ENCODE measurements around the gene TBC1D30.
"Not testable (repeated sequence)": the region's sequence is repeated elsewhere in the genome, so short reads cannot be mapped to it uniquely, and the experiment has no call there.

The TBC1D30 gene

DNA sequence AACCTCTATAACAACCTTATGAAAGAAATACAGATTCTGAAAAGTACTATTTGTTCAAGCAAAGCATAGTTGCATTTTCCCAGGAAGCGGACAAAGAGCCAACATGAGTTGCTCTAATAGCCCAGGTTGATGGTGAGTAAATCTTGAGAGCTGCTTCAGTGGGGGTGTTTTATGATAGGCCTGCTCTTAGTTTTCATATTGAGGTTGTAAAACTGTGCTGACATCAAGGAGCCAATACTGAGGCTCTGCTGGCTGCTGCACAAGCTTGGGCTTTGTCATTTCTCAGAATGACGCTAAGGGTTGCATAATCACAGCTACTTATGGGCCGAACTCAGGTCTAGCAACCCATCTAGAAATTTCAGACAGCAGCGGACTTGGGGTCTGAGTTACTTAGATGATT lies 11.5 kb downstream of the TBC1D30 start:
- Histone ChIP-seq H3K27me3 (ENCODE audit: insufficient read depth, low read length) (no peaks in the 10 kb centered on the region), H3K27ac (ENCODE audit: low read length) (no peak overlapping the region), H3K4me3 (ENCODE audit: low read length) (no peak overlapping the region), H3K36me3 (ENCODE audit: insufficient read depth, low read depth, low read length) (no peaks in the 10 kb centered on the region), H3K4me1 (ENCODE audit: insufficient read depth, low read length) (no peaks in the 10 kb centered on the region), H3K9ac (ENCODE audit: low read depth, low read length) (no peak overlapping the region), H3K9me3 (ENCODE audit: insufficient read depth, low read depth, low read length) (no peaks in the 10 kb centered on the region)

GRCh38 chr12:64836856-64837255 lies 12.4 kb downstream of the TBC1D30 start:
- no peak overlapping the region for H3K9ac ChIP-seq (ENCODE audit: low read depth, low read length)
- H3K27me3 ChIP-seq (ENCODE audit: insufficient read depth, low read length): no peaks in the 10 kb centered on the region
- no peaks in the 10 kb centered on the region for H3K4me1 ChIP-seq (ENCODE audit: insufficient read depth, low read length)
- H3K36me3 ChIP-seq (ENCODE audit: insufficient read depth, low read depth, low read length): no peaks in the 10 kb centered on the region
- H3K4me3 ChIP-seq (ENCODE audit: low read length): no peak overlapping the region
- H3K27ac ChIP-seq (ENCODE audit: low read length): no peak overlapping the region
- no peaks in the 10 kb centered on the region for H3K9me3 ChIP-seq (ENCODE audit: insufficient read depth, low read depth, low read length)

GRCh38 chr12:64837427-64837826 lies 13.0 kb downstream of the TBC1D30 start:
- H3K27ac ChIP-seq (ENCODE audit: low read length): no peak overlapping the region
- no peaks in the 10 kb centered on the region for H3K4me1 ChIP-seq (ENCODE audit: insufficient read depth, low read length)
- H3K9ac ChIP-seq (ENCODE audit: low read depth, low read length): no peak overlapping the region
- no peaks in the 10 kb centered on the region for H3K9me3 ChIP-seq (ENCODE audit: insufficient read depth, low read depth, low read length)
- H3K27me3 ChIP-seq (ENCODE audit: insufficient read depth, low read length): no peaks in the 10 kb centered on the region
- no peak overlapping the region for H3K4me3 ChIP-seq (ENCODE audit: low read length)
- H3K36me3 ChIP-seq (ENCODE audit: insufficient read depth, low read depth, low read length): no peaks in the 10 kb centered on the region

DNA sequence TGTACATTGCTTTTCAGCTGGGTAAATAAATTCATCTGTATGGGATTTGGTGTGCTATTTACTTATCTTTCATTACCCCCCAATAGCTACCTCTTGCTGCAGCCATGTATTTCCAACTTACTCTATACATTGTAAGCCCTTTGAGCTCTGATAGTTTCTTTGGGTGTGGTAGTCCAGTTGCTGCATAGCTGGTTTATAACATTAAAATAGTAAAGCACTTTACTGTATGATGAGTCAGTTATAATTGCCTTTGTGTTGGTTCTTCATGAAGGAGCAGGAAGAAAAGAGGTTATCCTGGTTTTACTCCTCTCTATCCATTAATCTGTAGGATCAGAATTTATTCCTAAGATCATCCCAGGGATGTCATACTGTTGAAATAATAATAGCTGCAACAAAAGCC lies 15.7 kb downstream of the TBC1D30 start:
- Histone ChIP-seq H3K27ac (ENCODE audit: low read length) (no peak overlapping the region), H3K4me1 (ENCODE audit: insufficient read depth, low read length) (no peaks in the 10 kb centered on the region), H3K36me3 (ENCODE audit: insufficient read depth, low read depth, low read length) (no peaks in the 10 kb centered on the region), H3K27me3 (ENCODE audit: insufficient read depth, low read length) (no peaks in the 10 kb centered on the region), H3K9me3 (ENCODE audit: insufficient read depth, low read depth, low read length) (no peaks in the 10 kb centered on the region), H3K9ac (ENCODE audit: low read depth, low read length) (no peak overlapping the region), H3K4me3 (ENCODE audit: low read length) (no peak overlapping the region)

DNA sequence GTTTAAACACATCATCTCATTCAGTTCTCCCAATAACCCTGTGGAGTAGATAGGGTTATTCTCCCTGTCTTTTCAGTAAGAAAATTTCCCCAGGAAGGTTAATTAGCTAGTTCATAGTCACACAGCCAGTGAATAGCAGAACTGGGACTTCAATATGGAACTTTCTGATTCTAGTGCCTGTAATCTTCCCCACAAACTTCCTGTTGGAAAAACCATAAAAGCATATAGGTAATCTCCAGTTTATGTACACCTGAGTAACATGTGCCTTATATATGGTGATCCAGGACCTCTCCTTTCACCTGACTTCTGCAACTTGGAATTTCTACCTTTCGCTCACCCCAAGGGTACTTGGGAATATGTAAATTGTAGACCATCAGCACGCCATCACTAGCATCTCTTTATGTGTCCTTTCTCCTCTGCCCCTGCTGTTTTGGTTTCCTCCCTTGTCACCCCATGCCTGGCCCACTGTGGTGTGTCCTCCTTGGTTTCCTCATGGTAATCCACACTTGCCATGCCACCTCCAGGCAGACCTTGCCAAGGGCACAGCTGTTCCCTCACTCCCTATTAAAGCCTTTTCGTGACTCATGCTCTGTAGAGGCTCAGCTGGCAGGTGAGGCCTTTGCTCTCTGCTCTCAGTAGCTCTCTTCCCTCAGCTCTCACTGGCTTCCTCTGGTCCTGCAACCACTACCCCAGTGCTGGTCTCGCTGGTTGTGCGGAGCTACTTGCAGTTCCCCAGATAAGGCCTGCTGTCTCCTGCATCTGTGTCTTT lies 16.7 kb downstream of the TBC1D30 start:
- H3K9ac ChIP-seq (ENCODE audit: low read depth, low read length): no peak overlapping the region
- H3K4me3 ChIP-seq (ENCODE audit: low read length): no peak overlapping the region
- H3K27ac ChIP-seq (ENCODE audit: low read length): no peak overlapping the region
- no peaks in the 10 kb centered on the region for H3K36me3 ChIP-seq (ENCODE audit: insufficient read depth, low read depth, low read length)
- no peaks in the 10 kb centered on the region for H3K9me3 ChIP-seq (ENCODE audit: insufficient read depth, low read depth, low read length)
- no peaks in the 10 kb centered on the region for H3K27me3 ChIP-seq (ENCODE audit: insufficient read depth, low read length)
- no peaks in the 10 kb centered on the region for H3K4me1 ChIP-seq (ENCODE audit: insufficient read depth, low read length)

GRCh38 chr12:64848409-64848808 lies 24.0 kb downstream of the TBC1D30 start:
- H3K36me3 ChIP-seq (ENCODE audit: insufficient read depth, low read depth, low read length); H3K4me3 ChIP-seq (ENCODE audit: low read length); H3K27ac ChIP-seq (ENCODE audit: low read length); H3K9me3 ChIP-seq (ENCODE audit: insufficient read depth, low read depth, low read length); H3K4me1 ChIP-seq (ENCODE audit: insufficient read depth, low read length); H3K9ac ChIP-seq (ENCODE audit: low read depth, low read length); H3K27me3 ChIP-seq (ENCODE audit: insufficient read depth, low read length): not testable (repeated sequence)

DNA sequence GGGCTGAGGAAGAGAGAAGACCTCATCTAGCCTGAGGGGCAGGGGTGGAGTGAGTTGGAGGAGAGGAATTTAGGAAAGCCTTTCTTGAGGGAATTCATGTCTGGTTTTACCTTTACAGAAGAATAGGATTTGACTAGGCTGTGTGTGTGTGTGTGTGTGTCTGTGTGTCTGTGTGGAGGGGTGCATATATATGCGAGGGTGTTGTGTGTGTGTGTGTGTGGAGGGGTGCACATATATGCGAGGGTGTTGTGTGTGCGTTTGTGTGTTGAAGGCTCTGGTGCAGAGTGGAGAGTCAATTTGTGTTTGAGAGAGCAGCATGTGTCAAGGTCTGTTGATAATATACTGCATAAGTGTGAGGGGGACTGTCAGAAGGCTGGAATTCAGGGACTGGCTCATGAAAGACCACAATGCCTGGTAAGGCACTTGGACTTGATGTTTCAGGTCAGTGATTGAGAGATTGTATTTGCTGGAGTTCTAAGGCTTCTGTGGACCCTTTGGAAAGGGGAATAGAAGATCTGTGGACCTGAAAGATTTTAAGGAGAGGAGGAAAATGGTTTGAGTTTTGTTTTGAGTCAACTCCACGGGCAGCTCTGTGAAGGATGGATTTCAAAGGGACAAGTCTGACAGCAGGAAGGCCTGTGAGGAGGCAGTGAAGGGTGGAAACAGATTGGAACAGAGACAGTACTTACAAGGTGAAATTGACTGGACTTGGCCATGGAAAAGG lies 34.6 kb downstream of the TBC1D30 start:
- Histone ChIP-seq H3K4me1 (ENCODE audit: insufficient read depth, low read length) (peaks cover 3% of the 10 kb centered on the region; the same call in 1 of the 2 replicates), H3K9ac (ENCODE audit: low read depth, low read length) (no peak overlapping the region), H3K27me3 (ENCODE audit: insufficient read depth, low read length) (no peaks in the 10 kb centered on the region), H3K4me3 (ENCODE audit: low read length) (no peak overlapping the region), H3K27ac (ENCODE audit: low read length) (no peak overlapping the region), H3K36me3 (ENCODE audit: insufficient read depth, low read depth, low read length) (no peaks in the 10 kb centered on the region), H3K9me3 (ENCODE audit: insufficient read depth, low read depth, low read length) (no peaks in the 10 kb centered on the region)

- Histone ChIP-seq H3K27ac (ENCODE audit: low read length) (no peak overlapping the region), H3K9me3 (ENCODE audit: insufficient read depth, low read depth, low read length) (no peaks in the 10 kb centered on the region), H3K36me3 (ENCODE audit: insufficient read depth, low read depth, low read length) (no peaks in the 10 kb centered on the region), H3K27me3 (ENCODE audit: insufficient read depth, low read length) (no peaks in the 10 kb centered on the region), H3K9ac (ENCODE audit: low read depth, low read length) (no peak overlapping the region), H3K4me1 (ENCODE audit: insufficient read depth, low read length) (peaks cover 15% of the 10 kb centered on the region; the same call in 1 of the 2 replicates), H3K4me3 (ENCODE audit: low read length) (no peak overlapping the region)
Measured at GRCh38 chr12:64860446-64860998, 36.1 kb downstream of the TBC1D30 start.

- Histone ChIP-seq H3K36me3 (ENCODE audit: insufficient read depth, low read depth, low read length) (no peaks in the 10 kb centered on the region), H3K4me3 (ENCODE audit: low read length) (no peak overlapping the region), H3K9me3 (ENCODE audit: insufficient read depth, low read depth, low read length) (no peaks in the 10 kb centered on the region), H3K4me1 (ENCODE audit: insufficient read depth, low read length) (peaks cover 15% of the 10 kb centered on the region; the same call in 1 of the 2 replicates), H3K9ac (ENCODE audit: low read depth, low read length) (no peak overlapping the region), H3K27ac (ENCODE audit: low read length) (no peak overlapping the region), H3K27me3 (ENCODE audit: insufficient read depth, low read length) (no peaks in the 10 kb centered on the region; the same call in 1 of the 2 replicates)
Measured at GRCh38 chr12:64864319-64864718, 39.9 kb downstream of the TBC1D30 start.

DNA sequence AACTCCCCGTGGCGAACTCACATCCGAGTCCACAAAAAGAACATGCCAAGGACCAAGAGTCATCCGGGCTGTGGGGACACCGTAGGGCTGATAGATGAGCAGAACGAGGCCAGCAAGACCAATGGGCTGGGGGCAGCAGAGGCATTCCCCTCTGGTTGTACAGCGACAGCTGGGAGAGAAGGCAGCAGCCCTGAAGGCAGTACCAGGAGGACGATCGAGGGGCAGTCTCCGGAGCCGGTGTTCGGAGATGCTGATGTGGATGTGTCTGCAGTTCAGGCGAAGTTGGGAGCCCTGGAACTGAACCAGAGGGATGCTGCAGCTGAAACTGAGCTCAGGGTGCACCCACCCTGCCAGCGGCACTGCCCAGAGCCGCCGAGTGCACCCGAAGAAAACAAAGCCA lies 50.7 kb downstream of the TBC1D30 start:
- no peaks in the 10 kb centered on the region for H3K36me3 ChIP-seq (ENCODE audit: insufficient read depth, low read depth, low read length)
- no peaks in the 10 kb centered on the region for H3K4me1 ChIP-seq (ENCODE audit: insufficient read depth, low read length)
- no peak overlapping the region for H3K27ac ChIP-seq (ENCODE audit: low read length)
- no peak overlapping the region for H3K4me3 ChIP-seq (ENCODE audit: low read length)
- no peak overlapping the region for H3K9ac ChIP-seq (ENCODE audit: low read depth, low read length)
- H3K9me3 ChIP-seq (ENCODE audit: insufficient read depth, low read depth, low read length): no peaks in the 10 kb centered on the region
- H3K27me3 ChIP-seq (ENCODE audit: insufficient read depth, low read length): no peaks in the 10 kb centered on the region

- no peak overlapping the region for H3K27ac ChIP-seq (ENCODE audit: low read length)
- no peak overlapping the region for H3K9ac ChIP-seq (ENCODE audit: low read depth, low read length)
- H3K36me3 ChIP-seq (ENCODE audit: insufficient read depth, low read depth, low read length): no peaks in the 10 kb centered on the region
- no peaks in the 10 kb centered on the region for H3K4me1 ChIP-seq (ENCODE audit: insufficient read depth, low read length)
- H3K4me3 ChIP-seq (ENCODE audit: low read length): no peak overlapping the region
- no peaks in the 10 kb centered on the region for H3K27me3 ChIP-seq (ENCODE audit: insufficient read depth, low read length)
- no peaks in the 10 kb centered on the region for H3K9me3 ChIP-seq (ENCODE audit: insufficient read depth, low read depth, low read length)
Measured at GRCh38 chr12:64876388-64877071, 52.1 kb downstream of the TBC1D30 start.
